CD14-positive monocyte (primary cell): ENCODE results near the gene POMGNT2. TPM values are rescaled to one million over a fixed set of nuclear protein-coding genes. Genes with fewer than 3 reads are reported as not detected.

Experiments
- DNase-seq, 3 donors: peaks; one replicate each; pipeline ENCODE4 v3.0.0-alpha.2; 2011 to 2022
- H2AFZ ChIP-seq: 2 replicates; pipeline ENCODE4 v1.6.0; 2012; ENCODE audit warnings: mild to moderate bottlenecking, low read depth, low read length, inconsistent platforms; ENCODE audit not compliant: insufficient read depth, poor library complexity, severe bottlenecking
- H3K27ac ChIP-seq, 2 donors: 1 replicate in 1 of 2; 2 replicates in 1 of 2; pipeline ENCODE4 v1.5.1; 2012 to 2013; ENCODE audit warnings: low read length in 2 of 2, control low read depth in 1 of 2, inconsistent platforms in 1 of 2, low read depth in 1 of 2, mild to moderate bottlenecking in 1 of 2
- H3K27me3 ChIP-seq, 2 donors: one replicate each; pipeline versions ENCODE4 v1.6.0 to v1.6.1; 2011 to 2013; ENCODE audit warnings: low read length in 2 of 2; ENCODE audit not compliant: control insufficient read depth in 2 of 2, insufficient read depth in 2 of 2
- H3K36me3 ChIP-seq, 2 donors: replicated peaks in 1 of 2; 1 replicate in 1 of 2; 2 replicates in 1 of 2; pipeline versions ENCODE4 v1.5.1 to v1.6.1; 2012 to 2013; ENCODE audit warnings: low read length in 2 of 2, control low read depth in 1 of 2, inconsistent platforms in 1 of 2, mild to moderate bottlenecking in 1 of 2; ENCODE audit not compliant: insufficient read depth in 2 of 2, control insufficient read depth in 1 of 2
- H3K4me1 ChIP-seq, 2 donors: 1 replicate in 1 of 2; 2 replicates in 1 of 2; pipeline versions ENCODE4 v1.5.1 to v1.6.1; 2012 to 2013; ENCODE audit warnings: low read length in 2 of 2, control low read depth in 1 of 2, inconsistent platforms in 1 of 2, mild to moderate bottlenecking in 1 of 2, moderate library complexity in 1 of 2; ENCODE audit not compliant: insufficient read depth in 2 of 2, control insufficient read depth in 1 of 2
- H3K4me2 ChIP-seq: replicated peaks from 2 replicates; pipeline ENCODE3; 2012; ENCODE audit warnings: low read length, moderate library complexity, mild to moderate bottlenecking; ENCODE audit not compliant: poor library complexity, severe bottlenecking; ENCODE audit errors: extremely low read depth
- H3K4me3 ChIP-seq, 3 experiments: fragments of 200-600 bp in 1 of 3; sonication (generic) in 1 of 3; replicated peaks in 1 of 3; 1 replicate in 2 of 3; 2 replicates in 1 of 3; pipeline ENCODE4 v1.5.1; 2011 to 2013; ENCODE audit warnings: low read length in 3 of 3, mild to moderate bottlenecking in 3 of 3, control low read depth in 2 of 3, low read depth in 2 of 3, inconsistent platforms in 1 of 3, moderate library complexity in 1 of 3
- H3K79me2 ChIP-seq: 2 replicates; pipeline ENCODE4 v1.6.0; 2012; ENCODE audit warnings: mild to moderate bottlenecking, control low read depth, inconsistent platforms, low read length, moderate library complexity; ENCODE audit not compliant: insufficient read depth
- H3K9ac ChIP-seq: 2 replicates; pipeline ENCODE4 v1.6.0; 2017; ENCODE audit warnings: low read length, mild to moderate bottlenecking; ENCODE audit not compliant: insufficient read depth, poor library complexity, severe bottlenecking
- H3K9me3 ChIP-seq, 2 donors: replicated peaks in 1 of 2; 1 replicate in 1 of 2; 2 replicates in 1 of 2; pipeline versions ENCODE4 v1.5.1 to v1.6.1; 2012 to 2013; ENCODE audit warnings: low read length in 2 of 2, control low read depth in 1 of 2; ENCODE audit not compliant: control insufficient read depth in 1 of 2, insufficient read depth in 1 of 2
- H4K20me1 ChIP-seq: 2 replicates; pipeline ENCODE4 v1.6.0; 2012; ENCODE audit warnings: mild to moderate bottlenecking, low read length, control low read depth, moderate library complexity; ENCODE audit not compliant: insufficient read depth
- H3K27ac Mint-ChIP-seq, 7 donors: one replicate each; pipeline ENCODE4 v1.8.0; 2020; ENCODE audit warnings: mild to moderate bottlenecking in 7 of 7, mixed read lengths in 7 of 7, moderate library complexity in 6 of 7, inconsistent platforms in 2 of 7
- H3K27me3 Mint-ChIP-seq, 3 donors: one replicate each; pipeline ENCODE4 v1.8.0; 2021 to 2022; ENCODE audit warnings: low read depth in 3 of 3, mild to moderate bottlenecking in 3 of 3, mixed read lengths in 3 of 3, moderate library complexity in 3 of 3, inconsistent platforms in 1 of 3
- H3K36me3 Mint-ChIP-seq, 2 donors: one replicate each; pipeline ENCODE4 v1.8.0; 2020; ENCODE audit warnings: mixed read lengths in 2 of 2, inconsistent platforms in 1 of 2, mild to moderate bottlenecking in 1 of 2
- H3K4me1 Mint-ChIP-seq: one replicate; pipeline ENCODE4 v1.8.0; 2020; ENCODE audit warnings: mild to moderate bottlenecking, mixed read lengths
- H3K4me3 Mint-ChIP-seq, 2 donors: one replicate each; pipeline ENCODE4 v1.8.0; 2020; ENCODE audit warnings: mild to moderate bottlenecking in 2 of 2, mixed read lengths in 2 of 2, moderate library complexity in 1 of 2
- H3K9me3 Mint-ChIP-seq, 7 donors: one replicate each; pipeline ENCODE4 v1.8.0; 2020 to 2022; ENCODE audit warnings: mixed read lengths in 7 of 7, mild to moderate bottlenecking in 6 of 7, moderate library complexity in 6 of 7, inconsistent platforms in 2 of 7
- WGBS: methylation state at CpG from one replicate; pipeline ENCODE4 v1.1.5; 2013; ENCODE audit warnings: missing lambda C conversion rate; ENCODE audit not compliant: insufficient coverage; 5-methylcytosine and 5-hydroxymethylcytosine counted together
- intact Hi-C, 2 donors: fragments of 100-400 bp; cut with micrococcal nuclease; formaldehyde crosslinking; loops; one replicate each; pipeline versions ENCODE4 v1.15.0 to v1.15.1; 2023
- polyA plus RNA-seq, 3 donors: library from polyadenylated mRNA; depleted of rRNA in 1 of 3; unstranded in 2 of 3; stranded (reverse) in 1 of 3; fragments of 300-500 nt in 2 of 3; fragments of >200 nt in 1 of 3; fragmentation: Illumina TruSeq in 2 of 3; gene quantifications; 1 replicate in 2 of 3; 2 replicates in 1 of 3; pipeline ENCODE4 v1.2.3, GENCODE V29; 2012 to 2021
- TF ChIP-seq, protein P1 (sequence below): fragments of 200-600 bp; IDR thresholded peaks from one replicate; pipeline ENCODE4 v1.8.0; 2022; ENCODE audit warnings: antibody characterized with exemption, mild to moderate bottlenecking

POMGNT2 gene
- polyA plus RNA-seq, 3 donors = 4.3 to 5.1 (median 4.4) TPM

GRCh38 chr3:43031485-43031884 lies 74.4 kb downstream of the POMGNT2 start:
- TF ChIP-seq, protein P1, sequence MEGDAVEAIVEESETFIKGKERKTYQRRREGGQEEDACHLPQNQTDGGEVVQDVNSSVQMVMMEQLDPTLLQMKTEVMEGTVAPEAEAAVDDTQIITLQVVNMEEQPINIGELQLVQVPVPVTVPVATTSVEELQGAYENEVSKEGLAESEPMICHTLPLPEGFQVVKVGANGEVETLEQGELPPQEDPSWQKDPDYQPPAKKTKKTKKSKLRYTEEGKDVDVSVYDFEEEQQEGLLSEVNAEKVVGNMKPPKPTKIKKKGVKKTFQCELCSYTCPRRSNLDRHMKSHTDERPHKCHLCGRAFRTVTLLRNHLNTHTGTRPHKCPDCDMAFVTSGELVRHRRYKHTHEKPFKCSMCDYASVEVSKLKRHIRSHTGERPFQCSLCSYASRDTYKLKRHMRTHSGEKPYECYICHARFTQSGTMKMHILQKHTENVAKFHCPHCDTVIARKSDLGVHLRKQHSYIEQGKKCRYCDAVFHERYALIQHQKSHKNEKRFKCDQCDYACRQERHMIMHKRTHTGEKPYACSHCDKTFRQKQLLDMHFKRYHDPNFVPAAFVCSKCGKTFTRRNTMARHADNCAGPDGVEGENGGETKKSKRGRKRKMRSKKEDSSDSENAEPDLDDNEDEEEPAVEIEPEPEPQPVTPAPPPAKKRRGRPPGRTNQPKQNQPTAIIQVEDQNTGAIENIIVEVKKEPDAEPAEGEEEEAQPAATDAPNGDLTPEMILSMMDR = no peak
- Histone ChIP-seq H3K4me3 (no peak overlapping the region), H3K4me1 (peaks cover 8 to 26% of the 10 kb centered on the region in 2 donors), H3K4me2 (no peak overlapping the region), H3K27ac (no peak overlapping the region), H3K36me3 (no peaks in the 10 kb centered on the region), H3K27me3 (no peaks in the 10 kb centered on the region), H3K9me3 (no peaks in the 10 kb centered on the region), H2AFZ (no peak overlapping the region), H4K20me1 (no peaks in the 10 kb centered on the region), H3K9ac (no peak overlapping the region), H3K79me2 (no peaks in the 10 kb centered on the region)
- H3K27me3 Mint-ChIP-seq = peaks cover under 1 to 2% (median 1%) of the 10 kb centered on the region in 3 donors
- peaks cover 0 to 6% (median 0%) of the 10 kb centered on the region in 7 donors for H3K9me3 Mint-ChIP-seq
- peaks cover 27% of the 10 kb centered on the region for H3K4me1 Mint-ChIP-seq
- peak overlapping the region in 3 of 7 donors; percentile 12 to 55 (median 23) for H3K27ac Mint-ChIP-seq
- H3K36me3 Mint-ChIP-seq = no peaks in the 10 kb centered on the region
- H3K4me3 Mint-ChIP-seq = peak overlapping the region in 1 of 2 donors; percentile 29
- peak; percentile 7 to 61 (median 39) for DNase-seq
- 29% methylated on average over 3 of the region's 4 CpGs for WGBS
- intact Hi-C loops = no loop called here

GRCh38 chr3:43030162-43030935 lies 75.5 kb downstream of the POMGNT2 start:
- H3K27me3 Mint-ChIP-seq = peaks cover 0 to 3% (median 3%) of the 10 kb centered on the region in 3 donors
- Histone ChIP-seq H3K4me3 (no peak overlapping the region), H3K9ac (no peak overlapping the region), H3K27me3 (no peaks in the 10 kb centered on the region), H4K20me1 (no peaks in the 10 kb centered on the region), H3K9me3 (no peaks in the 10 kb centered on the region), H3K79me2 (no peaks in the 10 kb centered on the region), H3K36me3 (no peaks in the 10 kb centered on the region), H3K4me1 (peaks cover 8 to 26% of the 10 kb centered on the region in 2 donors), H3K27ac (no peak overlapping the region), H2AFZ (no peak overlapping the region), H3K4me2 (no peak overlapping the region)
- WGBS = 99% methylated on average over 11 of the region's 15 CpGs
- no peak for DNase-seq
- H3K9me3 Mint-ChIP-seq = peaks cover 0 to 6% (median 0%) of the 10 kb centered on the region in 7 donors
- H3K27ac Mint-ChIP-seq = peak overlapping the region in 2 of 7 donors; percentile 38 to 63
- no peak overlapping the region for H3K4me3 Mint-ChIP-seq
- H3K4me1 Mint-ChIP-seq = peaks cover 27% of the 10 kb centered on the region
- TF ChIP-seq, protein P1 = no peak
- intact Hi-C loops = no loop called here
- no peaks in the 10 kb centered on the region for H3K36me3 Mint-ChIP-seq

Other genes starting within 250 kb of the POMGNT2 start
- gene CYP8B1, start 230.2 kb downstream of the POMGNT2 start, polyA plus RNA-seq = under 1 TPM in 1 of 3 donors, not detected in 2; 0.01 TPM
- under 1 TPM in 1 of 3 donors, not detected in 2; 0.09 TPM for gene ZNF662, start 199.9 kb downstream of the POMGNT2 start, polyA plus RNA-seq
- under 1 TPM in 1 of 3 donors, not detected in 2; 0.13 TPM for gene GASK1A, start 126.8 kb downstream of the POMGNT2 start, polyA plus RNA-seq
- 10 to 100 TPM; 12.8 to 19.7 (median 16.1) TPM for gene SNRK, start 180.5 kb upstream of the POMGNT2 start, polyA plus RNA-seq